Dermis blood vessel endothelial cell (primary cell): Measurements from ENCODE around the gene IPO7. TPM values are rescaled to one million over a fixed set of nuclear protein-coding genes. Genes with fewer than 3 reads are reported as not detected.
"Not testable (repeated sequence)": the region's sequence is repeated elsewhere in the genome, so short reads cannot be mapped to it uniquely, and the experiment has no call there.

Source experiments
- DNase-seq: peaks from one replicate; pipeline ENCODE4 v3.0.0; 2010
- total RNA-seq: library from RNA; depleted of rRNA; stranded (reverse); fragments of >200 nt; gene quantifications from 2 replicates; pipeline ENCODE4 v1.2.3, GENCODE V29; 2014

The IPO7 gene
- total RNA-seq, result 119 and 170 TPM in 2 replicates

- peak; percentile 93 for DNase-seq
Observed at GRCh38 chr11:9384535-9385326, at the start of gene IPO7. TSS of gene IPO7 (plus strand) at chr11:9384652. CDS start at chr11:9384764, 112 bp downstream.

DNA sequence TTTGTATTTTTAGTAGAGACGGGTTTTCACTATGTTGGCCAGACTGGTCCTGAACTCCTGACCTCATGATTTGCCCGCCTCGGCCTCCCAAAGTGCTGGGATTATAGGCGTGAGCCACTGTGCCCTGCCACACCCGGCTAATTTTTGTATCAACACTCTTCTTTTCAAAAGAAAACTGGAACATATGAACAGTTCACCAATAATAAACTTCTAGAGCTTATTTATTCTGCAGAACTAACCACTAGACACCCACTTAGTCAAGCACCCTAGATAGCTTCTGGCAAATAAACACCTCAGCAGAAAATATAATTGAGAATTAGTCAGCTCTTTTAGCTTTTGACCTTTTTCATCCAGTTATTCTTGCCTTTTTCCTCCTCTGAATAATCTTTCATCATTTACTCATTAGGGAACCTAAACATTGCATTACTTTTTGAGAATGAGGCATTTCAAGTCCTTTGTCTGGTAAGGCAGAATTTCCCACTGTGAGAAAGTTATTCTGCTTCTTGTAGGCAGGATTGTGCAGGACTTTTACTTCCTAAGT is 42.7 kb upstream of the IPO7 start:
- no peak for DNase-seq

DNA sequence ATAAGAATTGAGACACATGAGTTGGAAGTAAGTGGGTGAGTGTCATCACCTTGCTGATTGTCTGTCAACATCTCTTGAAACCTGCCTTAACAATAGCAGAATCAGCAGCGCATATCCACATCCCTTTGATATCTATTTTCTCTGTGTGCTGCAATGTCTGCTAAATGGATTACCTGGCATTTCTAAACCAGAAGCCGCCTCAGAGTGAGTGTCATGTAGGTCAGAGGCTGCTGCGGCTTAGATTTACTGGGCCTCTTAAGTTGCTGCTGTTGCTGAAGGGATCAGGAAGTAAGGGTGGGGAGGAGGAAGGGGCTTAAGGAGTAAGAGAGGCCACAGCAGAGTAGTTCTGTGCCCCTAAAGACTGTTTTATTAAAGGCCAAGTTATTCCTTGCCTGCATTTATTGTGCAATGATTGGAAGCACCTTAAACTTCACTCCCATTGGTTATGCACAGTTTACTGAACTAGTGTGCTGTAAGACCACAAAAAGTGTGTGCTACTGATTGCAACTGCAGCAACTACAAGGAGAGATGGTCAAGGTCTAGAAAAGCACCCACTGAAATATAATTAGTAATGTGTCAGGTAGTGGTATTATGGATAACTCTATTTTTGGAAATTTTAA is 40.3 kb upstream of the IPO7 start:
- DNase-seq, result no peak

- DNase-seq, result no peak
Observed at GRCh38 chr11:9347100-9347499, 37.4 kb upstream of the IPO7 start.

GRCh38 chr11:9347779-9348178 is 36.7 kb upstream of the IPO7 start:
- not testable (repeated sequence) for DNase-seq

DNA sequence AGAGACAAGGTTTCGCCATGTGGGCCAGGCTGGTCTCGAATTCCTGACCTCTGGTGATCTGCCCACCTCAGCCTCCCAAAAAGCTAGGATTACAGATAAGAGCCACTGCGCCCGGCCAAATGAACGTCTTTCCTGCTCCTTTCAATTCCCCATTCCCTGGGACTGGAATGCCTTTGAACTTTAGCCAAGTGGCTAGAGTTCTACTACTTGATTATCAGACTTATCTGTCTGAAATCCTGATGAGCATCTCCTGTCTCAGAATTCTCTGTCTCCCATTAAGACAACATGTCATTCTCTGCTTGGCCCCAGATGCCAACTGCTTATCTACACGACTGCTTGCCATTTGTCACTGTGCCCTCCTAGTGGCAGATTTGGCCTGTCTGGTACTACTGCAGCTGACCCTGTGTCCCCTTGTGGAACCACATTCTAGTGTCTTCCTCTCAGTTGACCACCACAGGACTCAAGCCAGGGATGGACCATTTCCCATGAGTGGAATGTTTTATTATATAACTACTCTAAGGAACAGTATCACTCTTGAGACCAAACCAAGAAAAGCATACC is 33.1 kb upstream of the IPO7 start:
- DNase-seq, result no peak

DNA sequence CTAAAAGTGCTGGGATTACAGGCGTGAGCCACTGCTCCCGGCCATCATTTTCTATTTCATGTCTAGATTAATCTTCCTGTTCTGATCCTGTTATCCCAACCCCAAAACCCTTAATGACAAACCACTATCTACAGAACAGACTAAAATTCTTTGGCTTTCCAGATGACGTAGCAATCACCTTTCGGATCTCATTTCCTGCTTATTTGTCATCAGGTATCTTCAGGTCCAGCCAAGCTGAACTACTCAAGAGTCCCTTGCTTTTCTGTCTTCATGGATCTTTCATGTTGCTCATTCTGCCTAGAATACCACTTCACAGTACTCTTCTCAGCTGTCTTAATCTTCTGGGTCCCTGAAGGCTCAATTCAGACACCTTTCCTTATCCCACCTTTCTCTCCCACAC is 27.4 kb upstream of the IPO7 start:
- no peak for DNase-seq

- DNase-seq, result not testable (repeated sequence)
Observed at GRCh38 chr11:9360862-9361622, 23.4 kb upstream of the IPO7 start.

DNA sequence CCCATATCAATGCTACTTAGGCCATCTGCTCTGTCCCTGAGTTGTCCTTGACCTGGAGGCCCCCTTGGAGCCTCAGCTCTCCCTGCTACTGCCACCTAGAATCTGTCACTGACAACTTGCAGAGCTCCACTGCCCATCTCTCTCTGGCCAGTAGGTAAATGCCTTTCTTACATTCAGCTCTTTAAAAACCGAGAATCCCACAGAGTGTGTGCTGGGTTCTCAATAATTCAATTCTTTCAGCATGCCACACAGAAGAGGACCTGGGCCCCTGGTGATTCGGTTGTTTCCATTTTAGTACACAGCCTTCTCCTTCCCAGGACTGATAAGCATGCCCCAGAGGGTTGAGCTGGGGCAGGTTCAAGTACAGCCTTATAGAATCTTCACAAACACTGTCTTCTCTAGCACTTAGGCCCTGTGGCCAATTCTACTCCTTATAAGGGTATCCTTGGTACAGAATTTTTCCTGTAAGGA is 22.0 kb upstream of the IPO7 start:
- no peak for DNase-seq

DNA sequence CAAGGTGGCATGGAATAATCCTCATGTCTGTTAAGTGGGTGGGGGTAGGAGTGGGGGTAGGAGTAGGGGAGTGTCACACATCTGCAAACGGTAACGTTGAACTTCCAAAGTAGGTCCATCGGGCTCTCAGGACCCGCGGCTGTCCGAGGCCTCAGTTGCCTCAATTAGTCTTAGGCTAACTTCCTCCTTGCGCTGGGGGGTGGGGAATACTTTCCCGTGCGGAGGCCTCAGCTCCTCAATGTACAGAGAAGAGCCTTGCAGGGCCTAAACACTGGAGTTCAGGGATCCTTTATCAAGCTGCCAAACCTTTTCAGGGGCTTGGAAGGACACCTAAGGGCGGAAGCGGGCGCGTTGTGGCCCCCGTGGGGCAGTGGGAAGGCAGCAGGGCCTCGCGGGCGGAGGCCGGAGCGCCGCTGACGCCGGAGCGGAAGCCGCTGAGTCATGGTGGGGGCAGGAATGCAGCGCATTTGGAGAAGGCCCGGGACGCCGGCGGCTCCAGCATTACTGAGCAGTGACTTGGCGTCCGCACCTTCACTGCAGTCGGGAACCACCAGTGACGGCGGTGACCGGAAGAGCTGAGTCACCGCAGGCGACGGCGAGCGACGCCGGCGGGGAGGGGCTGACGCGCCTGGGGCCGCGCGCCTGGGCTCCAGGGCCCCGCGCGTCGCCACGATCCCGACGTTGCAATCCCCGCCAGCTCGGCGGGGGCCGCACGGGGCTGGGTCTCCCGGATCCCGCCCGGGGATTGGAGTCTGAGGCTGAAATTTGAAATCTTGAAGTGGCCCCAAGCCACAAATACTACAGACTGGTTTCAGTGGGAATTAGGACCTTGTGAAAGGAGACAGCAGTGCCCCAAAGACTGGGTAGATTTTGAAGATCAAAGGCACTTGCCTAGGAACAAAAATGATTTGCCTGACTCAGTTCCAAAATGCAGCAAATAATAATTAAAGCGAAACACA is 20.2 kb upstream of the IPO7 start:
- DNase-seq, result peak; percentile 98

DNA sequence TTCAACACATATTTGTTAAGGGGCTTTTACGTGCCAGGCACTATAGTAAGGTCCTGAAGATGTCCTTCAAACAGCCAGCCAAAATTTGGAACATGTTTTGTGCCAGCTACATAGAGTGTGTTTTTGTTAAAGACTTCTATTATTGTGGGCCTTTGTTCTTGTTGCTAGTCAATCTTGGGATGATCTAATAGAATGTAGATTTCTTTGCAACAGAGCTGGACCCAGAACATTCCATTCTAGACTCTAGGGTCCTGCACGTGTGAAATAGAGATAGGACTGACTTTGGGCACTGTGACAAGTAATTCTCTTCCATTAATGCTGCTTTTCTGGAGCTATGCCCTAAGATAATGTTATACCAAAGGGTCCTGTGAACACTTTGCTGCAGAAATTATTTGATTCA is 16.9 kb upstream of the IPO7 start:
- DNase-seq, result peak; percentile 10

- DNase-seq, result no peak
Observed at GRCh38 chr11:9377036-9377435, 7.4 kb upstream of the IPO7 start.

DNA sequence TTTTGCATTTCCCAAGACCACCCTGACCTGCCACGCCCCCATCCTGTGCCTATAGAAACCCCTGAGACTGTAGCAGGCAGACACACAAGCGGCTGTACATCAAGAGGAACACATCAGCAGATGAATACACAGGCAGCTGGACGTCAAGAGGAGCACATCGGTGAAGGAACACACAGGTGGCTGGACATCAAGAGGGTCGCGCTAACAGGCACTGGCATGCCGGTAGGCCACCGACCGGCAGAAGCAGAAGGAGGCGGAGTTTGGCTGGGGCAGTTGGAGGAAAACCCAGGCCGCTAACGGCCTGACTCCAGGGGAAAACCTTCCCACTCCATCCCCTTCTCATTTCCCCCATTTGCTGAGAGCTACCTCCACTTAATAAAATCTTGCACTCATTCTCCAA is 5.4 kb upstream of the IPO7 start:
- no peak for DNase-seq

GRCh38 chr11:9380773-9381172 is 3.7 kb upstream of the IPO7 start:
- DNase-seq, result no peak

- no peak for DNase-seq
Observed at GRCh38 chr11:9385327-9385899, 961 bp downstream of the IPO7 start.

GRCh38 chr11:9386086-9386485 is 1.6 kb downstream of the IPO7 start:
- DNase-seq, result no peak

- no peak for DNase-seq
Observed at GRCh38 chr11:9386901-9387300, 2.4 kb downstream of the IPO7 start.

- no peak for DNase-seq
Observed at GRCh38 chr11:9396310-9396709, 11.9 kb downstream of the IPO7 start.

- DNase-seq, result no peak
Observed at GRCh38 chr11:9396752-9397151, 12.3 kb downstream of the IPO7 start.

DNA sequence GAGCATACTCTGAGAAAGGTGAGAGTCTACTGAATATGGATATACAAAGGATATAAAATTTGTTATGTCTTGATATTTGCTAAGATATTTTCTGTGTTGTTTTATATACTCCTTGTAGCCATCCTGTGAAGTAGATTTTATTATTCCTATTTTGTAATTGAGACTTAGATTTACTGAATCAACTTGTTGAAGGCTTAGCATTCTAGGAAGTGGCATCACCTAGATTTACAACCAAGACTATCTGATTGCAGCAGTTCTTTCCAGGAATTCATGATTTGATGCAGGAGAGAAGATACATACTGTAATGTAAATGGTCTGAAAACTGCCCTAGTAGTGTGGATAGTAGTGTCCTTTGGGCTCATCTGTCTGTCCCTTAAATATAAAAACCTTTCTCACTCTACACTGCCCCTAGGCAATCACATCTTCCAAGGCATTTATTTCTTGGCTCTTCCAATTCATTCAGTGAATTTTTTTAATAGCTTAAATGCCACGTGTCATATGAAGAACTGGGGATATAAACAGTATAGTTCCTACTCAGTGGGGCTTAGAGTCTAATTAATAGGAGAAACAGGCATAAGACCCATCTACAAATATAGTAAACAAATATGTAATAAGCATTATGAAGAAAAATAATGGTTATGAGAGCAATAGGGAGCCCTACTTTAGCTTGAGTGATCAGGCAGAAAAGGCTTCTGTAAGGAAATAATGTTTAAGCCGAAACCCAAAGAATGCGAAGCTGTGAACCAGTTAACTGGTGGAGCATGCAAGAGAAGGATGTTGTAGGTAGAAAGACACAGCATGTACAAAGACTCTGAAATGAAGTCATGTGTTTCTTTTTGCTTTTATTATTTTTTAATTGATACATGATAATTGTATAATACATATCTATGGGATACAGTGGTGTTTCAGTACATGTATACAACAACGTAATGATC is 13.6 kb downstream of the IPO7 start:
- no peak for DNase-seq
